Upper lobe of left lung (tissue), 4 donors: ENCODE data around the gene UGT1A6.

Experiments used
- CTCF ChIP-seq, 6 experiments: fragments of 450-650 bp in 4 of 6; fragments of 200-600 bp in 2 of 6; sonication (generic) in 2 of 6; IDR thresholded peaks; one replicate each; pipeline ENCODE4 v1.5.1; 2016 to 2019; ENCODE audit warnings: antibody characterized with exemption in 6 of 6
- POLR2A ChIP-seq, 4 donors: fragments of 450-650 bp; IDR thresholded peaks; one replicate each; pipeline ENCODE4 v1.5.1; 2016 to 2017; ENCODE audit warnings: antibody characterized with exemption in 4 of 4, mild to moderate bottlenecking in 2 of 4
- POLR2AphosphoS5 ChIP-seq, 2 donors: sonication (generic); formaldehyde crosslinking; IDR thresholded peaks; one replicate each; pipeline ENCODE4 v1.5.1; 2017; ENCODE audit warnings: antibody characterized with exemption in 2 of 2

- TF ChIP-seq POLR2AphosphoS5 (IDR thresholded peaks at IDR 0.05), result no peak
- TF ChIP-seq CTCF (IDR thresholded peaks at IDR 0.05), result no peak
- no peak for TF ChIP-seq POLR2A (IDR thresholded peaks at IDR 0.05)
These were observed 128.5 kb downstream of the UGT1A6 start for GRCh38 chr2:233821196-233821595.
